GM23338 (cell line): ENCODE data around the gene DNAL4.

Source experiments
- CREB1 ChIP-seq: fragments of 250-450 bp; sonication (Bioruptor Pico); IDR thresholded peaks from 2 replicates; pipeline ENCODE4 v1.5.0; 2020; ENCODE audit warnings: low read depth, mild to moderate bottlenecking, moderate library complexity
- CTCF ChIP-seq, 2 experiments: fragments of 200-600 bp in 1 of 2; sonication (generic) in 1 of 2; conservative IDR thresholded peaks; 2 replicates each; pipeline versions ENCODE4 v1.5.1 to v1.6.1; 2016 to 2017; ENCODE audit warnings: antibody characterized with exemption in 2 of 2, low read depth in 2 of 2, mild to moderate bottlenecking in 2 of 2, moderate library complexity in 1 of 2
- ETS1 ChIP-seq: IDR thresholded peaks from 2 replicates; pipeline ENCODE4 v1.6.1; 2016; ENCODE audit warnings: antibody characterized with exemption
- EZH2 ChIP-seq: fragments of 200-600 bp; sonication (generic); IDR thresholded peaks from one replicate; pipeline ENCODE4 v1.8.0; 2017; ENCODE audit warnings: antibody characterized with exemption, mild to moderate bottlenecking, low read depth; ENCODE audit not compliant: unreplicated experiment
- EZH2phosphoT487 ChIP-seq: fragments of 200-600 bp; sonication (generic); IDR thresholded peaks from one replicate; pipeline ENCODE4 v1.8.1; 2018; ENCODE audit warnings: antibody characterized with exemption; ENCODE audit not compliant: unreplicated experiment
- JUNB ChIP-seq: IDR thresholded peaks from one replicate; pipeline ENCODE4 v1.6.1; 2016; ENCODE audit warnings: antibody characterized with exemption; ENCODE audit not compliant: unreplicated experiment
- POLR2AphosphoS5 ChIP-seq: IDR thresholded peaks from 2 replicates; pipeline ENCODE4 v1.6.1; 2016; ENCODE audit warnings: antibody characterized with exemption, low read depth
- REST ChIP-seq: IDR thresholded peaks from one replicate; pipeline ENCODE4 v1.6.1; 2018; ENCODE audit warnings: antibody characterized with exemption; ENCODE audit not compliant: unreplicated experiment
- STAT1 ChIP-seq: IDR thresholded peaks from one replicate; pipeline ENCODE4 v1.6.1; 2016; ENCODE audit warnings: antibody characterized with exemption; ENCODE audit not compliant: unreplicated experiment
- ZNF114 ChIP-seq: fragments of 250-450 bp; sonication (Bioruptor Pico); IDR thresholded peaks from 2 replicates; pipeline ENCODE4 v1.5.0; 2020; ENCODE audit warnings: mild to moderate bottlenecking, moderate library complexity
- ZNF331 ChIP-seq: fragments of 250-450 bp; sonication (Bioruptor Pico); IDR thresholded peaks from 2 replicates; pipeline ENCODE4 v1.5.0; 2020; ENCODE audit warnings: low read depth, mild to moderate bottlenecking, moderate library complexity
- ZNF462 ChIP-seq: fragments of 250-450 bp; sonication (Bioruptor Pico); IDR thresholded peaks from 2 replicates; pipeline ENCODE4 v1.5.0; 2020; ENCODE audit warnings: mild to moderate bottlenecking, moderate library complexity

- TF ChIP-seq CTCF (conservative IDR thresholded peaks at IDR 0.05; ENCODE audit: low read depth in 2 of 2) (no peak), CREB1 (no peak), EZH2 (no peak), EZH2phosphoT487 (no peak), POLR2AphosphoS5 (no peak), ZNF114 (CRISPR knock-in tag) (no peak), REST (no peak), JUNB (no peak), ZNF331 (no peak), ETS1 (no peak), STAT1 (no peak), ZNF462 (CRISPR knock-in tag) (no peak)
Measured at GRCh38 chr22:38796262-38796957, 2.5 kb upstream of the DNAL4 start.
